H1 (cell line): Measurements from ENCODE around the gene LILRA1. TPM values are rescaled to one million over a fixed set of nuclear protein-coding genes. Genes with fewer than 3 reads are reported as not detected.

Experiments used
- ASH2L ChIP-seq: fragments of 200-600, 300-600 bp; sonication (generic); IDR thresholded peaks from one replicate; pipeline ENCODE4 v1.7.1; 2017; ENCODE audit warnings: low read length
- BACH1 ChIP-seq: IDR thresholded peaks from 2 replicates; pipeline ENCODE4 v1.6.1; 2012; ENCODE audit warnings: low read length, improper control_type of control experiment
- EGR1 ChIP-seq: IDR thresholded peaks from 2 replicates; pipeline ENCODE4 v1.6.1; 2011; ENCODE audit warnings: low read depth, low read length, borderline replicate concordance
- HDAC6 ChIP-seq: IDR thresholded peaks from one replicate; pipeline ENCODE4 v1.7.1; 2012; ENCODE audit warnings: low read depth, mild to moderate bottlenecking, inconsistent platforms, low read length, moderate library complexity
- JUN ChIP-seq: IDR thresholded peaks from 2 replicates; pipeline ENCODE4 v1.6.1; 2011; ENCODE audit warnings: low read depth, mild to moderate bottlenecking, improper control_type of control experiment, low read length
- NRF1 ChIP-seq: IDR thresholded peaks from 2 replicates; pipeline ENCODE4 v1.6.1; 2011; ENCODE audit warnings: mild to moderate bottlenecking, low read depth, low read length, improper control_type of control experiment
- TCF12 ChIP-seq: IDR thresholded peaks from 2 replicates; pipeline ENCODE4 v1.6.1; 2011; ENCODE audit warnings: low read depth, mild to moderate bottlenecking, low read length
- ZNF274 ChIP-seq: IDR thresholded peaks from 2 replicates; pipeline ENCODE4 v1.7.0; 2012; ENCODE audit warnings: low read length, borderline replicate concordance; ENCODE audit errors: extremely low read depth
- polyA plus RNA-seq, 7 experiments: library from polyadenylated mRNA; depleted of rRNA in 3 of 7; stranded (reverse) in 5 of 7; unstranded in 2 of 7; fragments of >200 nt in 5 of 7; fragments of 200-250 nt in 2 of 7; gene quantifications; 1 replicate in 5 of 7; 2 replicates in 1 of 7; 4 replicates in 1 of 7; pipeline versions ENCODE4 v1.2.1 to v1.2.3, GENCODE V29; 2011 to 2013; ENCODE audit warnings: missing spikeins in 2 of 7, mixed read lengths in 2 of 7
- total RNA-seq: library from RNA; stranded (reverse); fragmentation: NEBNext Ultra II Directional; extraction: Animal tissue kit (Norgen Biotek cat#: 25700); gene quantifications from 2 replicates; pipeline ENCODE4 v1.2.1, GENCODE V29; 2021
- TF ChIP-seq, protein P1 (sequence below): fragments of 300-600 bp; sonication (generic); IDR thresholded peaks from 2 replicates; pipeline ENCODE4 v1.7.1; 2012; ENCODE audit warnings: low read length, moderate library complexity, mild to moderate bottlenecking, inconsistent platforms; ENCODE audit not compliant: insufficient replicate concordance

LILRA1 gene
- total and polyA plus RNA-seq, 2 of the 8 experiments (the other 6 are each of a cell fraction or from before 2014, with no cell fraction given): not detected

DNA sequence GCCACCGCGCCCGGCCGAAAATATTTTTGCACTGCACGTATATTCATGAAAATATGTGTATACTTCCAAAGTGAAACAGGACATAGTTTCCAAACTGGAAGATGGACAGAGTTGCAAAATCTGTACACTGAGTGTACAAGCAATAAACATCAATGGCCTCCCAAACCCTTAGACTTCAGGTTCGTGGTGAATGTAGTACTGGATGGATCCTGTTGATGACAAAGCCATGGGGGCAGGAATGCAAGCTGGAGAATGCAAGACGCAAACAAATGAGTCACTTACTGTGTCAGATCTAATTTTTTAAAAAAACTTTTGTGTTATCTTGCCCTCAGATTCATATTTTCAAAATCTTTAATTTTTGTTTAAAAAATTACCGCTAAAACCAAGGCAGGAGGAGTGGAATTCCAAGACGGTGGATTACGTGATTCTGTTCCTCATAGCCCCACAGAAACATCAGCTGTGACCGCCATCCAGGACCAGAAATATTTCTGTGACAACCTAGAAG is 32.5 kb upstream of the LILRA1 start (continued):
- TF ChIP-seq, protein P1, sequence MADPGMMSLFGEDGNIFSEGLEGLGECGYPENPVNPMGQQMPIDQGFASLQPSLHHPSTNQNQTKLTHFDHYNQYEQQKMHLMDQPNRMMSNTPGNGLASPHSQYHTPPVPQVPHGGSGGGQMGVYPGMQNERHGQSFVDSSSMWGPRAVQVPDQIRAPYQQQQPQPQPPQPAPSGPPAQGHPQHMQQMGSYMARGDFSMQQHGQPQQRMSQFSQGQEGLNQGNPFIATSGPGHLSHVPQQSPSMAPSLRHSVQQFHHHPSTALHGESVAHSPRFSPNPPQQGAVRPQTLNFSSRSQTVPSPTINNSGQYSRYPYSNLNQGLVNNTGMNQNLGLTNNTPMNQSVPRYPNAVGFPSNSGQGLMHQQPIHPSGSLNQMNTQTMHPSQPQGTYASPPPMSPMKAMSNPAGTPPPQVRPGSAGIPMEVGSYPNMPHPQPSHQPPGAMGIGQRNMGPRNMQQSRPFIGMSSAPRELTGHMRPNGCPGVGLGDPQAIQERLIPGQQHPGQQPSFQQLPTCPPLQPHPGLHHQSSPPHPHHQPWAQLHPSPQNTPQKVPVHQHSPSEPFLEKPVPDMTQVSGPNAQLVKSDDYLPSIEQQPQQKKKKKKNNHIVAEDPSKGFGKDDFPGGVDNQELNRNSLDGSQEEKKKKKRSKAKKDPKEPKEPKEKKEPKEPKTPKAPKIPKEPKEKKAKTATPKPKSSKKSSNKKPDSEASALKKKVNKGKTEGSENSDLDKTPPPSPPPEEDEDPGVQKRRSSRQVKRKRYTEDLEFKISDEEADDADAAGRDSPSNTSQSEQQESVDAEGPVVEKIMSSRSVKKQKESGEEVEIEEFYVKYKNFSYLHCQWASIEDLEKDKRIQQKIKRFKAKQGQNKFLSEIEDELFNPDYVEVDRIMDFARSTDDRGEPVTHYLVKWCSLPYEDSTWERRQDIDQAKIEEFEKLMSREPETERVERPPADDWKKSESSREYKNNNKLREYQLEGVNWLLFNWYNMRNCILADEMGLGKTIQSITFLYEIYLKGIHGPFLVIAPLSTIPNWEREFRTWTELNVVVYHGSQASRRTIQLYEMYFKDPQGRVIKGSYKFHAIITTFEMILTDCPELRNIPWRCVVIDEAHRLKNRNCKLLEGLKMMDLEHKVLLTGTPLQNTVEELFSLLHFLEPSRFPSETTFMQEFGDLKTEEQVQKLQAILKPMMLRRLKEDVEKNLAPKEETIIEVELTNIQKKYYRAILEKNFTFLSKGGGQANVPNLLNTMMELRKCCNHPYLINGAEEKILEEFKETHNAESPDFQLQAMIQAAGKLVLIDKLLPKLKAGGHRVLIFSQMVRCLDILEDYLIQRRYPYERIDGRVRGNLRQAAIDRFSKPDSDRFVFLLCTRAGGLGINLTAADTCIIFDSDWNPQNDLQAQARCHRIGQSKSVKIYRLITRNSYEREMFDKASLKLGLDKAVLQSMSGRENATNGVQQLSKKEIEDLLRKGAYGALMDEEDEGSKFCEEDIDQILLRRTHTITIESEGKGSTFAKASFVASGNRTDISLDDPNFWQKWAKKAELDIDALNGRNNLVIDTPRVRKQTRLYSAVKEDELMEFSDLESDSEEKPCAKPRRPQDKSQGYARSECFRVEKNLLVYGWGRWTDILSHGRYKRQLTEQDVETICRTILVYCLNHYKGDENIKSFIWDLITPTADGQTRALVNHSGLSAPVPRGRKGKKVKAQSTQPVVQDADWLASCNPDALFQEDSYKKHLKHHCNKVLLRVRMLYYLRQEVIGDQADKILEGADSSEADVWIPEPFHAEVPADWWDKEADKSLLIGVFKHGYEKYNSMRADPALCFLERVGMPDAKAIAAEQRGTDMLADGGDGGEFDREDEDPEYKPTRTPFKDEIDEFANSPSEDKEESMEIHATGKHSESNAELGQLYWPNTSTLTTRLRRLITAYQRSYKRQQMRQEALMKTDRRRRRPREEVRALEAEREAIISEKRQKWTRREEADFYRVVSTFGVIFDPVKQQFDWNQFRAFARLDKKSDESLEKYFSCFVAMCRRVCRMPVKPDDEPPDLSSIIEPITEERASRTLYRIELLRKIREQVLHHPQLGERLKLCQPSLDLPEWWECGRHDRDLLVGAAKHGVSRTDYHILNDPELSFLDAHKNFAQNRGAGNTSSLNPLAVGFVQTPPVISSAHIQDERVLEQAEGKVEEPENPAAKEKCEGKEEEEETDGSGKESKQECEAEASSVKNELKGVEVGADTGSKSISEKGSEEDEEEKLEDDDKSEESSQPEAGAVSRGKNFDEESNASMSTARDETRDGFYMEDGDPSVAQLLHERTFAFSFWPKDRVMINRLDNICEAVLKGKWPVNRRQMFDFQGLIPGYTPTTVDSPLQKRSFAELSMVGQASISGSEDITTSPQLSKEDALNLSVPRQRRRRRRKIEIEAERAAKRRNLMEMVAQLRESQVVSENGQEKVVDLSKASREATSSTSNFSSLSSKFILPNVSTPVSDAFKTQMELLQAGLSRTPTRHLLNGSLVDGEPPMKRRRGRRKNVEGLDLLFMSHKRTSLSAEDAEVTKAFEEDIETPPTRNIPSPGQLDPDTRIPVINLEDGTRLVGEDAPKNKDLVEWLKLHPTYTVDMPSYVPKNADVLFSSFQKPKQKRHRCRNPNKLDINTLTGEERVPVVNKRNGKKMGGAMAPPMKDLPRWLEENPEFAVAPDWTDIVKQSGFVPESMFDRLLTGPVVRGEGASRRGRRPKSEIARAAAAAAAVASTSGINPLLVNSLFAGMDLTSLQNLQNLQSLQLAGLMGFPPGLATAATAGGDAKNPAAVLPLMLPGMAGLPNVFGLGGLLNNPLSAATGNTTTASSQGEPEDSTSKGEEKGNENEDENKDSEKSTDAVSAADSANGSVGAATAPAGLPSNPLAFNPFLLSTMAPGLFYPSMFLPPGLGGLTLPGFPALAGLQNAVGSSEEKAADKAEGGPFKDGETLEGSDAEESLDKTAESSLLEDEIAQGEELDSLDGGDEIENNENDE: no peak
- TF ChIP-seq NRF1: no peak
- no peak for TF ChIP-seq HDAC6
- no peak for TF ChIP-seq TCF12
- no peak for TF ChIP-seq JUN
- TF ChIP-seq ASH2L: no peak
- TF ChIP-seq EGR1: no peak
- no peak for TF ChIP-seq BACH1
- TF ChIP-seq ZNF274: no peak
